ENCODE data around the gene CHEK2. TPM values are rescaled to one million over a fixed set of nuclear protein-coding genes. Genes with fewer than 3 reads are reported as not detected.

CHEK2 gene
- total RNA-seq (2012; rRNA removed) = 9.9 and 11.4 TPM in 2 replicates
- 11.6 and 16.1 TPM in 2 replicates for polyA plus RNA-seq (2012; rRNA removed)
- polyA plus RNA-seq (2012; cell fraction: cytosol; rRNA removed) = 5.3 and 7.8 TPM in 2 replicates
- 12.6 and 34.5 TPM in 2 replicates for polyA plus RNA-seq (2012; cell fraction: nucleus; rRNA removed; ENCODE audit: low replicate concordance)
- Bru-seq, nascent RNA = percentile 58 among the genes with signal in this experiment
- percentile 75 among the genes with signal in this experiment for BruChase-seq, experiment 1, labeled RNA remaining after a 6-hour chase
- percentile 62 among the genes with signal in this experiment for BruChase-seq, experiment 2, labeled RNA remaining after a 2-hour chase
- long read RNA-seq, transcript CHEK2-208 (15 exons, 1,844 nt) = major isoform, 8 of 23 reads
- long read RNA-seq, partial matches to known transcripts = 7 of 23 reads
- long read RNA-seq, other reads (novel, unspliced or antisense) = 8 of 23 reads

DNA sequence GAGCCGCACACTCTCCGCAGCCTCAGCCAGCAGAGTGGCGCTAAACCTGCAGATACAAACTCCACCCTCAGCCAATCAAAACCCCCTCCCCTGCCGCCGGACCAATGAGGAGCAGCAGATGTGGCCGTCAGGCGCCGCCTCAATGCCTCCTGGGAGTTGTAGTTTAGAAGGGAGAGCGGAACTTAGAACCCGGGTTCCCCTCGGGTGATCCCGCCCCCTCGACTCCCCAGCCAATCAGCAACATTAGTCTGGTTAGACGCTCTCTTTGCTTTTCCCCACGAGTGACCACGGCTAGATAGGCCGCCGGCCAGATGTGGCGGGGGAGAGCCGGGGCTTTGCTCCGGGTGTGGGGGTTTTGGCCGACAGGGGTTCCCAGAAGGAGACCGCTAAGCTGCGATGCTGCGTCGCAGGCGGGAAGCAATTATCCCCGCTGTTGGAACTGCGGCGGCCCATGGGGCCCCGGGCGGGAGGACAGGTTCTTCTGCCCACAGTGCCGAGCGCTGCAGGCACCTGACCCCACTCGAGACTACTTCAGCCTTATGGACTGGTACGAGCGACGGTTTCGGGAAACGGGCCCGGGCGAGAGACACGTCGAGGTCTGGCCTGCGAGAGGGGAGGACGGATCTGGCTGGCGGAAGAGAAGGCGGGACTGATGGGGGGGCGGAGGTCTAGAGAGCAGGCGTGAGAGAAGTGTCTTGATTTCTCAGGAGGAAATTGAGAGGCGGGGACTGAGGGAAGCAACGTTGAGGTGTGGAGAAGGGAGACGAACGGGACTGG lies at the start of gene CHEK2, which contains the start of gene HSCB:
TSS of gene CHEK2 (minus strand) at position 36 of the 777 bp plus-strand sequence. CDS start 7,099 bp downstream, outside the sequence.
TSS of gene HSCB (plus strand) at position 255 of the 777 bp plus-strand sequence. CDS start at position 312, 57 bp downstream.
- H3K27ac ChIP-seq (ENCODE audit: insufficient read depth, low read length) = peak within 1 kb of the TSS; percentile 97
- no peaks in the 10 kb centered on the region for H4K20me1 ChIP-seq (ENCODE audit: insufficient read depth, low read length)
- DNase-seq = peak; percentile 99
- H3K23ac ChIP-seq (ENCODE audit: low read depth, low read length) = peak within 1 kb of the TSS; percentile 84
- peak within 1 kb of the TSS; percentile 93 for H3K9ac ChIP-seq (ENCODE audit: low read depth, low read length)
- intact Hi-C loops (cut with micrococcal nuclease) = loop anchor here (1.0 kb wide), 1 partner anchor 30 kb away; no protein-coding TSS in a partner anchor
- peak within 1 kb of the TSS; percentile 95 for H2BK5ac ChIP-seq (ENCODE audit: low read depth, low read length, poor library complexity, severe bottlenecking)
- peaks cover 24 to 39% of the 10 kb centered on the region in 2 experiments for H3K79me1 ChIP-seq (ENCODE audit: low read depth in 1 of 2, low read length in 2 of 2)
- dilution Hi-C loops (cut with HindIII; ENCODE audit: low sequenced_read_pairs, unreplicated experiment) = no loop called here
- H2BK20ac ChIP-seq (ENCODE audit: low read depth, low read length) = no peak within 1 kb of the TSS; the same call in 1 of the 2 replicates
- H2AFZ ChIP-seq (replicated peaks; ENCODE audit: low read length, poor library complexity) = peak within 1 kb of the TSS; percentile 93
- H3K36me3 ChIP-seq (ENCODE audit: control insufficient read depth, insufficient read depth, low read length) = peaks cover 9% of the 10 kb centered on the region
- CTCF ChIA-PET = interaction anchor here (1.2 kb wide), 1 partner anchor 9 kb away, joined by 5 read pairs; no protein-coding TSS in a partner anchor
- WGBS, 2 experiments (ENCODE audit: extremely low coverage in 2 of 2, insufficient read length in 1 of 2) = 1% methylated on average over 27 of the region's 54 CpGs; no CpG with 5 or more reads in 1 of the 2 experiments
- H3K4me2 ChIP-seq (ENCODE audit: low read depth, low read length) = peak within 1 kb of the TSS; percentile 88
- peak within 1 kb of the TSS; percentile 77 for H3K56ac ChIP-seq (ENCODE audit: extremely low read depth, insufficient read depth, low read length)
- H3K14ac ChIP-seq (replicated peaks; ENCODE audit: low read depth, low read length) = peak within 1 kb of the TSS; percentile 83
- peak within 1 kb of the TSS; percentile 17; the same call in 1 of the 3 replicates for H2BK15ac ChIP-seq (ENCODE audit: low read depth, low read length)
- TF ChIP-seq MAZ (IDR thresholded peaks at IDR 0.05; ENCODE audit: borderline replicate concordance, low read depth, low read length) (peak; percentile 6; the same call in 1 of the 2 replicates), POLR2A (IDR thresholded peaks at IDR 0.05; ENCODE audit: low read depth, low read length) (peak; percentile 81), CEBPB (IDR thresholded peaks at IDR 0.05; ENCODE audit: low read depth, low read length) (no peak), MXI1 (IDR thresholded peaks at IDR 0.05; ENCODE audit: borderline replicate concordance, low read depth, low read length) (peak; percentile 35; the same call in 1 of the 2 replicates), FOS (IDR thresholded peaks at IDR 0.05; ENCODE audit: low read depth, low read length) (peak; percentile 76), BHLHE40 (IDR thresholded peaks at IDR 0.05; ENCODE audit: low read depth, low read length) (no peak)
- TF ChIP-seq, protein P1, sequence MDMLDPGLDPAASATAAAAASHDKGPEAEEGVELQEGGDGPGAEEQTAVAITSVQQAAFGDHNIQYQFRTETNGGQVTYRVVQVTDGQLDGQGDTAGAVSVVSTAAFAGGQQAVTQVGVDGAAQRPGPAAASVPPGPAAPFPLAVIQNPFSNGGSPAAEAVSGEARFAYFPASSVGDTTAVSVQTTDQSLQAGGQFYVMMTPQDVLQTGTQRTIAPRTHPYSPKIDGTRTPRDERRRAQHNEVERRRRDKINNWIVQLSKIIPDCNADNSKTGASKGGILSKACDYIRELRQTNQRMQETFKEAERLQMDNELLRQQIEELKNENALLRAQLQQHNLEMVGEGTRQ (IDR thresholded peaks at IDR 0.05; ENCODE audit: low read depth, low read length) = peak; percentile 81
- H3K9me1 ChIP-seq (ENCODE audit: insufficient read depth, low read length) = peaks cover 6% of the 10 kb centered on the region
- POLR2A ChIA-PET (ENCODE audit: unreplicated experiment) = no interaction called here
- H2AK5ac ChIP-seq (ENCODE audit: low read depth, low read length) = peak within 1 kb of the TSS; percentile 84
- no peaks in the 10 kb centered on the region for H3K9me3 ChIP-seq (ENCODE audit: control insufficient read depth, insufficient read depth, low read length)
- peak within 1 kb of the TSS; percentile 62 for H3K18ac ChIP-seq (ENCODE audit: low read depth, low read length)
- BruUV-seq (replicated peaks) = no TSS peak
- peak; percentile 94 for ATAC-seq (ENCODE audit: low read depth)
- H3K4ac ChIP-seq (ENCODE audit: low read depth, low read length) = peak within 1 kb of the TSS; percentile 87
- no peaks in the 10 kb centered on the region for H3K27me3 ChIP-seq (ENCODE audit: control insufficient read depth, insufficient read depth, low read length)
- peak within 1 kb of the TSS; percentile 49 for H4K91ac ChIP-seq (ENCODE audit: insufficient read depth, low read depth, low read length)
- peak within 1 kb of the TSS; percentile 65 to 88 for H4K8ac ChIP-seq (ENCODE audit: low read depth in 2 of 2, low read length in 2 of 2)
- H2AK9ac ChIP-seq (replicated peaks; ENCODE audit: low read depth, low read length, poor library complexity) = peak within 1 kb of the TSS; percentile 82
- in situ Hi-C loops (cut with MboI; ENCODE audit: low sequenced_read_pairs) = no loop called here
- peaks cover 2% of the 10 kb centered on the region; the same call in 1 of the 2 replicates for H3K4me1 ChIP-seq (ENCODE audit: control insufficient read depth, insufficient read depth, low read length)
- peak within 1 kb of the TSS; percentile 29 for H4K5ac ChIP-seq (ENCODE audit: low read depth, low read length)
- peak within 1 kb of the TSS; percentile 73 for H3K4me3 ChIP-seq (ENCODE audit: insufficient read depth, low read depth, low read length)
- H2BK120ac ChIP-seq (ENCODE audit: low read depth, low read length) = peak within 1 kb of the TSS; percentile 35
